ENCODE data around the gene CCNF. TPM values are rescaled to one million over a fixed set of nuclear protein-coding genes. Genes with fewer than 3 reads are reported as not detected.

Gene CCNF
- total RNA-seq, 1 experiment from 2014 or later, result 35.8 TPM

- H3K27ac ChIP-seq (ENCODE audit: low read length), result peak overlapping the region; percentile 63
- ChIA-PET CTCF (interaction anchor here (1.1 kb wide), 1 partner anchor 48 kb away, joined by 3 read pairs; the partner anchor contains the start of gene ABCA3), POLR2A (no interaction called here)
- peaks cover 6% of the 10 kb centered on the region; the same call in 1 of the 2 replicates for H3K4me1 ChIP-seq (ENCODE audit: control insufficient read depth, insufficient read depth, low read length)
- ATAC-seq (0 out of 2 replicates have a peak, but pooled peaks have one; percentile 13), DNase-seq (ENCODE audit: low read depth, low spot score) (no peak)
- in situ Hi-C loops (cut with HindIII; ENCODE audit: low pct_unique_long_range_greater_than_20kb, low sequenced_read_pairs) (no loop called here), intact Hi-C loops (cut with micrococcal nuclease; ENCODE audit: unreplicated experiment) (no loop called here)
- H3K4me3 ChIP-seq (ENCODE audit: low read depth in 2 of 2, low read length in 2 of 2), result no peak overlapping the region
- H3K27me3 ChIP-seq (ENCODE audit: control insufficient read depth, insufficient read depth, low read length), result no peaks in the 10 kb centered on the region
- no TSS peak for BruUV-seq (replicated peaks)
- TF ChIP-seq SIN3A (IDR thresholded peaks at IDR 0.05; ENCODE audit: borderline replicate concordance, insufficient read depth, low read depth, low read length) (no peak), REST (IDR thresholded peaks at IDR 0.05; ENCODE audit: insufficient read depth in 1 of 2, low read depth in 2 of 2, low read length in 1 of 2) (no peak)
- no peaks in the 10 kb centered on the region; the same call in 1 of the 2 replicates for H3K9me3 ChIP-seq (ENCODE audit: control insufficient read depth, insufficient read depth, low read depth, low read length)
- no peaks in the 10 kb centered on the region for H3K36me3 ChIP-seq (ENCODE audit: control insufficient read depth, insufficient read depth, low read length)
These were observed 40.9 kb upstream of the CCNF start for GRCh38 chr16:2388139-2388874.

DNA sequence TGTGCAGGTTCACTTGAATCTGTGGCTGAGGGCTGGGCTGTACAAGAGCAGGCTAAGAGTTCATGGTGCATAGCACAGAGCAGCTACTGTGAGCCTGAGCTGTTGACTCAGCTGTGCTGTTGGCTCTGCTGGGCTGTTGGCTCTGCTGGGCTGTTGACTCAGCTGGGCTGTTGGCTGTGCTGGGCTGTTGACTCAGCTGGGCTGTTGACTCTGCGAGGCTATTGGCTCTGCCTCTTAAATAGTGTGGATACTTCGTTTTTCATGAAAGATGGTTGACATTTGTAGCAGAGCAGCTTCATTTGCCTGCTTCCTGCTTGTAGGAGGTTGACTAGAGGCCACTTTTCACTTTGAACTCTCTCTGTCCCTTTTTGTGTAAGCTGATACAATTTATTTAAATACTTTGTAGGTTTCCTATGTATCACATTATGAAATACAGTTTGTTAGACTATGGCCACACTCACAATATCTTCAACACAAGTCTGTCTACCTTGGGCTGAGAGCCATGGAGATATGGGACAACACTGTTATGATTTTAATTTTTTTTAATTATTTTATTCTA is 40.3 kb upstream of the CCNF start:
- intact Hi-C loops (cut with micrococcal nuclease; ENCODE audit: unreplicated experiment) (no loop called here), in situ Hi-C loops (cut with HindIII; ENCODE audit: low pct_unique_long_range_greater_than_20kb, low sequenced_read_pairs) (no loop called here)
- Histone ChIP-seq H3K27ac (ENCODE audit: low read length) (peak overlapping the region; percentile 63), H3K27me3 (ENCODE audit: control insufficient read depth, insufficient read depth, low read length) (no peaks in the 10 kb centered on the region), H3K4me3 (ENCODE audit: low read depth in 2 of 2, low read length in 2 of 2) (no peak overlapping the region), H3K9me3 (ENCODE audit: control insufficient read depth, insufficient read depth, low read depth, low read length) (no peaks in the 10 kb centered on the region; the same call in 1 of the 2 replicates), H3K36me3 (ENCODE audit: control insufficient read depth, insufficient read depth, low read length) (no peaks in the 10 kb centered on the region), H3K4me1 (ENCODE audit: control insufficient read depth, insufficient read depth, low read length) (peaks cover 6% of the 10 kb centered on the region; the same call in 1 of the 2 replicates)
- DNase-seq (ENCODE audit: low read depth, low spot score) (peak; percentile 28), ATAC-seq (peak; percentile 94)
- BruUV-seq (replicated peaks), result no TSS peak
- ChIA-PET CTCF (interaction anchor here (1.1 kb wide), 1 partner anchor 49 kb away, joined by 3 read pairs; the partner anchor contains the start of gene ABCA3), POLR2A (no interaction called here)
- TF ChIP-seq, protein P1, sequence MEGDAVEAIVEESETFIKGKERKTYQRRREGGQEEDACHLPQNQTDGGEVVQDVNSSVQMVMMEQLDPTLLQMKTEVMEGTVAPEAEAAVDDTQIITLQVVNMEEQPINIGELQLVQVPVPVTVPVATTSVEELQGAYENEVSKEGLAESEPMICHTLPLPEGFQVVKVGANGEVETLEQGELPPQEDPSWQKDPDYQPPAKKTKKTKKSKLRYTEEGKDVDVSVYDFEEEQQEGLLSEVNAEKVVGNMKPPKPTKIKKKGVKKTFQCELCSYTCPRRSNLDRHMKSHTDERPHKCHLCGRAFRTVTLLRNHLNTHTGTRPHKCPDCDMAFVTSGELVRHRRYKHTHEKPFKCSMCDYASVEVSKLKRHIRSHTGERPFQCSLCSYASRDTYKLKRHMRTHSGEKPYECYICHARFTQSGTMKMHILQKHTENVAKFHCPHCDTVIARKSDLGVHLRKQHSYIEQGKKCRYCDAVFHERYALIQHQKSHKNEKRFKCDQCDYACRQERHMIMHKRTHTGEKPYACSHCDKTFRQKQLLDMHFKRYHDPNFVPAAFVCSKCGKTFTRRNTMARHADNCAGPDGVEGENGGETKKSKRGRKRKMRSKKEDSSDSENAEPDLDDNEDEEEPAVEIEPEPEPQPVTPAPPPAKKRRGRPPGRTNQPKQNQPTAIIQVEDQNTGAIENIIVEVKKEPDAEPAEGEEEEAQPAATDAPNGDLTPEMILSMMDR (IDR thresholded peaks at IDR 0.05), result no peak
- TF ChIP-seq TCF7L2 (IDR thresholded peaks at IDR 0.05; ENCODE audit: low read depth, low read length), result peak; percentile 43; the same call in 1 of the 2 replicates
- TF ChIP-seq POLR2AphosphoS5 (IDR thresholded peaks at IDR 0.05; ENCODE audit: low read depth, low read length), result peak; percentile 80

DNA sequence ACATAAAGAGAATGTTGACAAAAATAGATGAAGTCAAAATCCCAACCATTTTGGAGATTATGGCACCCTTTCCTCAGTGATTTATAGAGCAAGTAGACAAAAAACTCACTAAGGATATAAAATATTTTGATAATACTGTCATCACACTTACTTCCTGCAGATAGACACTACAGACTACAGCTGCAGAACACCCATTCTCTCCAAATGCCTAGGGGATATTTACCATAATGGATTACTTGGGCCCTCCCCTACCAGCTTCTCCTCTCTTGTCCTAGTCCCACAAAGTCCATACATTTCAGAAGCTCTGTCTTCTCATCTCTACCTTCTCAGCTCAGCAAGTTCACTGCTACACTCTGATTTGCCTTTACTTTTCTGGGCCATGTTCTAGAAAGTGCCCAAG is 37.2 kb upstream of the CCNF start:
- no peaks in the 10 kb centered on the region; the same call in 1 of the 2 replicates for H3K9me3 ChIP-seq (ENCODE audit: control insufficient read depth, insufficient read depth, low read depth, low read length)
- DNase-seq (ENCODE audit: low read depth, low spot score), result no peak
- H3K27ac ChIP-seq (ENCODE audit: low read length), result no peak overlapping the region
- POLR2A ChIA-PET, result no interaction called here
- intact Hi-C loops (cut with micrococcal nuclease; ENCODE audit: unreplicated experiment) (no loop called here), in situ Hi-C loops (cut with HindIII; ENCODE audit: low pct_unique_long_range_greater_than_20kb, low sequenced_read_pairs) (no loop called here)
- TF ChIP-seq REST (IDR thresholded peaks at IDR 0.05; ENCODE audit: insufficient read depth in 1 of 2, low read depth in 2 of 2, low read length in 1 of 2), result no peak
- TF ChIP-seq, protein P1 (IDR thresholded peaks at IDR 0.05), result no peak
- no peak for TF ChIP-seq TCF7L2 (IDR thresholded peaks at IDR 0.05; ENCODE audit: low read depth, low read length)
- TF ChIP-seq SIN3A (IDR thresholded peaks at IDR 0.05; ENCODE audit: borderline replicate concordance, insufficient read depth, low read depth, low read length), result no peak
- TF ChIP-seq POLR2AphosphoS5 (IDR thresholded peaks at IDR 0.05; ENCODE audit: low read depth, low read length), result no peak
- BruUV-seq (replicated peaks), result no TSS peak
- H3K4me1 ChIP-seq (ENCODE audit: control insufficient read depth, insufficient read depth, low read length), result peaks cover 6% of the 10 kb centered on the region; the same call in 1 of the 2 replicates
- no peak for ATAC-seq
- H3K36me3 ChIP-seq (ENCODE audit: control insufficient read depth, insufficient read depth, low read length), result no peaks in the 10 kb centered on the region
- no peak overlapping the region for H3K4me3 ChIP-seq (ENCODE audit: low read depth in 2 of 2, low read length in 2 of 2)
- CTCF ChIA-PET, result interaction anchor here (0.6 kb wide), 1 partner anchor 110 kb away, joined by 4 read pairs; no protein-coding TSS in a partner anchor
- no peaks in the 10 kb centered on the region for H3K27me3 ChIP-seq (ENCODE audit: control insufficient read depth, insufficient read depth, low read length)

Data from Panc1 (cell line).